K562 (cell line): ENCODE data around the gene SNRPD2. TPM values are rescaled to one million over a fixed set of nuclear protein-coding genes. Genes with fewer than 3 reads are reported as not detected.

ENCODE experiments used
- ARHGAP35 ChIP-seq: fragments of 450-650 bp; IDR thresholded peaks from 2 replicates; pipeline ENCODE4 v1.6.1; 2018; ENCODE audit not compliant: partially characterized antibody
- BDP1 ChIP-seq: IDR thresholded peaks from 3 replicates; pipeline ENCODE4 v1.6.1; 2011; ENCODE audit not compliant: insufficient read length, insufficient read depth
- CLOCK ChIP-seq: fragments of 250-450 bp; sonication (Bioruptor Pico); IDR thresholded peaks from 2 replicates; pipeline ENCODE4 v1.4.0; 2020; ENCODE audit warnings: mild to moderate bottlenecking, moderate library complexity, borderline replicate concordance
- CTBP1 ChIP-seq: fragments of 450-650 bp; IDR thresholded peaks from 2 replicates; pipeline ENCODE4 v1.6.1; 2016; ENCODE audit warnings: borderline replicate concordance
- FOXK2 ChIP-seq, 2 experiments: fragments of 450-650 bp; IDR thresholded peaks in 1 of 2; conservative IDR thresholded peaks in 1 of 2; 2 replicates each; pipeline ENCODE4 v1.6.1; 2016; ENCODE audit warnings: low read depth in 2 of 2, mild to moderate bottlenecking in 1 of 2
- HDAC2 ChIP-seq: fragments of 450-650 bp; IDR thresholded peaks from 2 replicates; pipeline ENCODE4 v1.6.1; 2016; ENCODE audit warnings: mild to moderate bottlenecking
- PHTF2 ChIP-seq: fragments of 250-450 bp; sonication (Bioruptor Pico); IDR thresholded peaks from 2 replicates; pipeline ENCODE4 v1.5.0; 2021; ENCODE audit warnings: mild to moderate bottlenecking
- PRPF4 ChIP-seq: fragments of 200-400 bp; formaldehyde crosslinking; IDR thresholded peaks from one replicate; pipeline ENCODE4 v1.6.1; 2017; ENCODE audit warnings: low read length, low read depth, mild to moderate bottlenecking; ENCODE audit not compliant: insufficient read depth, poor library complexity, severe bottlenecking
- VEZF1 ChIP-seq: fragments of 200-800 bp; sonication (Bioruptor generic); IDR thresholded peaks from 2 replicates; pipeline ENCODE4 v1.6.1; 2017; ENCODE audit warnings: missing genetic modification characterization, missing compliant biosample characterization
- ZBTB1 ChIP-seq: sonication (generic); formaldehyde crosslinking; IDR thresholded peaks from 2 replicates; pipeline ENCODE4 v1.8.1; 2023; ENCODE audit warnings: missing genetic modification reagents, low read depth, mild to moderate bottlenecking, borderline replicate concordance
- ZFP36 ChIP-seq: fragments of 150-350 bp; IDR thresholded peaks from 2 replicates; pipeline ENCODE4 v1.6.1; 2018; ENCODE audit warnings: low read length, low read depth; ENCODE audit not compliant: partially characterized antibody
- ZNF785 ChIP-seq: fragments of 250-450 bp; sonication (Bioruptor Pico); IDR thresholded peaks from 2 replicates; pipeline ENCODE4 v1.4.0; 2020; ENCODE audit warnings: mild to moderate bottlenecking
- polyA plus RNA-seq, 8 experiments: library from polyadenylated mRNA; depleted of rRNA in 4 of 8; stranded (reverse) in 5 of 8; unstranded in 3 of 8; fragments of >200 nt; fragmentation: Nextera tagmentation in 2 of 8; fragmentation: Illumina TruSeq in 1 of 8; extraction: Ambion mirVana in 2 of 8; extraction: Trizol in 1 of 8; gene quantifications; 2 replicates each; pipeline versions ENCODE4 v1.2.1 to v1.2.3, GENCODE V29; 2011 to 2014; ENCODE audit warnings: inconsistent platforms in 1 of 8, missing spikeins in 1 of 8
- total RNA-seq, 7 experiments: library from RNA; depleted of rRNA in 6 of 7; stranded (reverse); fragments of >200 nt in 6 of 7; fragmentation: Illumina TruSeq in 2 of 7; extraction: Trizol in 2 of 7; gene quantifications; 2 replicates each; pipeline versions ENCODE4 v1.2.1 to v1.2.3, GENCODE V29; 2011 to 2021; ENCODE audit warnings: low replicate concordance in 1 of 7
- TF ChIP-seq, protein P1 (sequence below), 2 experiments: fragments of 450-650 bp; formaldehyde crosslinking in 1 of 2; IDR thresholded peaks; 2 replicates each; pipeline versions ENCODE4 v1.4.0 to v1.6.1; 2014 to 2020; ENCODE audit warnings: mild to moderate bottlenecking in 2 of 2, borderline replicate concordance in 1 of 2, low read depth in 1 of 2
- TF ChIP-seq, protein P2 (sequence below): fragments of 250-450 bp; sonication (Bioruptor Pico); IDR thresholded peaks from 2 replicates; pipeline ENCODE4 v1.8.0; 2021; ENCODE audit warnings: moderate library complexity, mild to moderate bottlenecking, inconsistent platforms

The SNRPD2 gene
- total and polyA plus RNA-seq, 9 of the 15 experiments (the other 6 are each of a cell fraction or from before 2014, with no cell fraction given) = 728 to 4,411 (median 1,029) TPM

GRCh38 chr19:45643024-45643926, 48.5 kb downstream of the SNRPD2 start (continued):
- TF ChIP-seq CLOCK (no peak), ARHGAP35 (no peak), PHTF2 (CRISPR knock-in tag) (no peak), ZBTB1 (CRISPR knock-in tag) (no peak), FOXK2 (conservative IDR thresholded peaks at IDR 0.05 in 1 of 2, IDR thresholded peaks at IDR 0.05 in 1 of 2; ENCODE audit: low read depth in 2 of 2) (no peak), PRPF4 (no peak), HDAC2 (0 out of 2 replicates have a peak, but pooled peaks have one; percentile 28), ZFP36 (no peak), ZNF785 (CRISPR knock-in tag) (no peak), BDP1 (no peak), VEZF1 (peak; percentile 73), CTBP1 (peak; percentile 43)
- TF ChIP-seq, protein P1, sequence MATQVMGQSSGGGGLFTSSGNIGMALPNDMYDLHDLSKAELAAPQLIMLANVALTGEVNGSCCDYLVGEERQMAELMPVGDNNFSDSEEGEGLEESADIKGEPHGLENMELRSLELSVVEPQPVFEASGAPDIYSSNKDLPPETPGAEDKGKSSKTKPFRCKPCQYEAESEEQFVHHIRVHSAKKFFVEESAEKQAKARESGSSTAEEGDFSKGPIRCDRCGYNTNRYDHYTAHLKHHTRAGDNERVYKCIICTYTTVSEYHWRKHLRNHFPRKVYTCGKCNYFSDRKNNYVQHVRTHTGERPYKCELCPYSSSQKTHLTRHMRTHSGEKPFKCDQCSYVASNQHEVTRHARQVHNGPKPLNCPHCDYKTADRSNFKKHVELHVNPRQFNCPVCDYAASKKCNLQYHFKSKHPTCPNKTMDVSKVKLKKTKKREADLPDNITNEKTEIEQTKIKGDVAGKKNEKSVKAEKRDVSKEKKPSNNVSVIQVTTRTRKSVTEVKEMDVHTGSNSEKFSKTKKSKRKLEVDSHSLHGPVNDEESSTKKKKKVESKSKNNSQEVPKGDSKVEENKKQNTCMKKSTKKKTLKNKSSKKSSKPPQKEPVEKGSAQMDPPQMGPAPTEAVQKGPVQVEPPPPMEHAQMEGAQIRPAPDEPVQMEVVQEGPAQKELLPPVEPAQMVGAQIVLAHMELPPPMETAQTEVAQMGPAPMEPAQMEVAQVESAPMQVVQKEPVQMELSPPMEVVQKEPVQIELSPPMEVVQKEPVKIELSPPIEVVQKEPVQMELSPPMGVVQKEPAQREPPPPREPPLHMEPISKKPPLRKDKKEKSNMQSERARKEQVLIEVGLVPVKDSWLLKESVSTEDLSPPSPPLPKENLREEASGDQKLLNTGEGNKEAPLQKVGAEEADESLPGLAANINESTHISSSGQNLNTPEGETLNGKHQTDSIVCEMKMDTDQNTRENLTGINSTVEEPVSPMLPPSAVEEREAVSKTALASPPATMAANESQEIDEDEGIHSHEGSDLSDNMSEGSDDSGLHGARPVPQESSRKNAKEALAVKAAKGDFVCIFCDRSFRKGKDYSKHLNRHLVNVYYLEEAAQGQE (IDR thresholded peaks at IDR 0.05; ENCODE audit: borderline replicate concordance) = peak; percentile 86; the same call in 1 of the 2 replicates
- TF ChIP-seq, protein P1 (CRISPR knock-in tag; IDR thresholded peaks at IDR 0.05; ENCODE audit: low read depth) = no peak
- TF ChIP-seq, protein P2, sequence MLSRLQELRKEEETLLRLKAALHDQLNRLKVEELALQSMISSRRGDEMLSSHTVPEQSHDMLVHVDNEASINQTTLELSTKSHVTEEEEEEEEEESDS (CRISPR knock-in tag) = no peak
